GM04504 (cell line): ENCODE results near the gene STK11IP.

Source experiments
- DNase-seq: peaks from one replicate; pipeline ENCODE4 v3.0.0-alpha.2; 2012; ENCODE audit warnings: low read depth

STK11IP gene

GRCh38 chr2:219597552-219598307 lies at the start of gene STK11IP:
STK11IP (plus strand) TSS chr2:219597857; CDS start chr2:219598120, 263 bp downstream.
- peak; percentile 96 for DNase-seq

GRCh38 chr2:219548990-219549389 lies 48.7 kb upstream of the STK11IP start:
- no peak for DNase-seq

- DNase-seq = no peak
Measured at GRCh38 chr2:219549619-219550018, 48.0 kb upstream of the STK11IP start.

GRCh38 chr2:219551441-219552381 lies 45.9 kb upstream of the STK11IP start:
- no peak for DNase-seq

- peak; percentile 51 for DNase-seq
Measured at GRCh38 chr2:219552382-219553167, 45.1 kb upstream of the STK11IP start.

GRCh38 chr2:219553168-219553417 lies 44.6 kb upstream of the STK11IP start:
- no peak for DNase-seq

- no peak for DNase-seq
Measured at GRCh38 chr2:219553463-219553963, 44.1 kb upstream of the STK11IP start.

- no peak for DNase-seq
Measured at GRCh38 chr2:219554350-219554749, 43.3 kb upstream of the STK11IP start.

GRCh38 chr2:219555956-219556355 lies 41.7 kb upstream of the STK11IP start:
- DNase-seq = no peak

GRCh38 chr2:219556413-219556812 lies 41.2 kb upstream of the STK11IP start:
- no peak for DNase-seq

- no peak for DNase-seq
Measured at GRCh38 chr2:219557320-219557719, 40.3 kb upstream of the STK11IP start.

- no peak for DNase-seq
Measured at GRCh38 chr2:219557791-219558785, 39.6 kb upstream of the STK11IP start.

GRCh38 chr2:219559156-219559915 lies 38.3 kb upstream of the STK11IP start:
- no peak for DNase-seq

GRCh38 chr2:219560037-219560892 lies 37.4 kb upstream of the STK11IP start:
- DNase-seq = no peak

- DNase-seq = no peak
Measured at GRCh38 chr2:219560893-219561178, 36.8 kb upstream of the STK11IP start.

- no peak for DNase-seq
Measured at GRCh38 chr2:219561179-219562048, 36.2 kb upstream of the STK11IP start.

- no peak for DNase-seq
Measured at GRCh38 chr2:219562049-219563020, 35.3 kb upstream of the STK11IP start.
